ENCODE results near the gene FGD5. TPM values are rescaled to one million over a fixed set of nuclear protein-coding genes. Genes with fewer than 3 reads are reported as not detected.
A peak's percentile ranks its signal among the peaks of the same experiment; 100 is the strongest.

The FGD5 gene
- total RNA-seq, 4 donors from 2014 or later = 10.0 to 66.8 (median 19.2) TPM

GRCh38 chr3:14799146-14799545 is 19.6 kb upstream of the FGD5 start:
- no peak overlapping the region for H3K4me3 ChIP-seq
- H3K27ac ChIP-seq = no peak overlapping the region
- no peak for DNase-seq
- peaks cover 0 to 6% of the 10 kb centered on the region in 2 donors for H3K4me1 ChIP-seq
- TF ChIP-seq POLR2A (IDR thresholded peaks at IDR 0.05) (no peak), CTCF (IDR thresholded peaks at IDR 0.05) (no peak)
- H3K9me3 ChIP-seq = no peaks in the 10 kb centered on the region
- no peaks in the 10 kb centered on the region for H3K36me3 ChIP-seq
- intact Hi-C loops (cut with DNase I; ENCODE audit: low total_unique reads) = no loop called here
- H3K27me3 ChIP-seq = no peaks in the 10 kb centered on the region

- peak in 1 of 2 donors; percentile 6 for DNase-seq
- no peak overlapping the region for H3K4me3 ChIP-seq
- TF ChIP-seq POLR2A (IDR thresholded peaks at IDR 0.05) (no peak), CTCF (IDR thresholded peaks at IDR 0.05) (no peak)
- H3K27me3 ChIP-seq = no peaks in the 10 kb centered on the region
- no peaks in the 10 kb centered on the region for H3K36me3 ChIP-seq
- H3K9me3 ChIP-seq = no peaks in the 10 kb centered on the region
- H3K27ac ChIP-seq = no peak overlapping the region
- peaks cover 0 to 6% of the 10 kb centered on the region in 2 donors for H3K4me1 ChIP-seq
- intact Hi-C loops (cut with DNase I; ENCODE audit: low total_unique reads) = no loop called here
These were observed 17.7 kb upstream of the FGD5 start for GRCh38 chr3:14801031-14801430.

GRCh38 chr3:14801668-14802380 is 16.9 kb upstream of the FGD5 start:
- no peaks in the 10 kb centered on the region for H3K27me3 ChIP-seq
- H3K4me1 ChIP-seq = peaks cover 0 to under 1% of the 10 kb centered on the region in 2 donors
- no peaks in the 10 kb centered on the region for H3K9me3 ChIP-seq
- TF ChIP-seq CTCF (IDR thresholded peaks at IDR 0.05) = no peak
- TF ChIP-seq POLR2A (IDR thresholded peaks at IDR 0.05) = no peak
- no peak overlapping the region for H3K4me3 ChIP-seq
- no peak overlapping the region for H3K27ac ChIP-seq
- intact Hi-C loops (cut with DNase I; ENCODE audit: low total_unique reads) = no loop called here
- DNase-seq = peak in 1 of 2 donors; percentile 6
- H3K36me3 ChIP-seq = no peaks in the 10 kb centered on the region

GRCh38 chr3:14802381-14802731 is 16.4 kb upstream of the FGD5 start:
- no peaks in the 10 kb centered on the region for H3K9me3 ChIP-seq
- DNase-seq = peak in 1 of 2 donors; percentile 6
- no peak overlapping the region for H3K4me3 ChIP-seq
- no peak overlapping the region for H3K27ac ChIP-seq
- intact Hi-C loops (cut with DNase I; ENCODE audit: low total_unique reads) = no loop called here
- no peaks in the 10 kb centered on the region for H3K4me1 ChIP-seq
- no peaks in the 10 kb centered on the region for H3K27me3 ChIP-seq
- H3K36me3 ChIP-seq = no peaks in the 10 kb centered on the region
- TF ChIP-seq POLR2A (IDR thresholded peaks at IDR 0.05) (no peak), CTCF (IDR thresholded peaks at IDR 0.05) (no peak)

GRCh38 chr3:14803101-14803980 is 15.4 kb upstream of the FGD5 start:
- Histone ChIP-seq H3K36me3 (no peaks in the 10 kb centered on the region), H3K9me3 (no peaks in the 10 kb centered on the region), H3K27ac (peak overlapping the region; percentile 45 to 49), H3K4me1 (no peaks in the 10 kb centered on the region), H3K27me3 (no peaks in the 10 kb centered on the region), H3K4me3 (no peak overlapping the region)
- TF ChIP-seq CTCF (IDR thresholded peaks at IDR 0.05) (no peak), POLR2A (IDR thresholded peaks at IDR 0.05) (no peak)
- intact Hi-C loops (cut with DNase I; ENCODE audit: low total_unique reads) = no loop called here
- DNase-seq = peak in 1 of 2 donors; percentile 41

Measured in uterus (tissue), 4 donors.